Prostate gland (tissue), 2 donors: ENCODE data around the gene ARL4C.

Source experiments
- CTCF ChIP-seq, 4 experiments: fragments of 200-600 bp in 2 of 4; fragments of 450-650 bp in 2 of 4; sonication (generic) in 2 of 4; IDR thresholded peaks; 1 replicate in 3 of 4; 2 replicates in 1 of 4; pipeline ENCODE4 v1.5.1; 2016 to 2019; ENCODE audit warnings: antibody characterized with exemption in 4 of 4, mild to moderate bottlenecking in 2 of 4, moderate library complexity in 2 of 4
- POLR2AphosphoS5 ChIP-seq: sonication (generic); formaldehyde crosslinking; IDR thresholded peaks from one replicate; pipeline ENCODE4 v1.6.1; 2017; ENCODE audit warnings: antibody characterized with exemption

GRCh38 chr2:234446404-234447076 is 50.3 kb downstream of the ARL4C start:
- TF ChIP-seq CTCF (IDR thresholded peaks at IDR 0.05) (no peak), POLR2AphosphoS5 (peak; percentile 20)
